GM18511 (cell line): ENCODE measurements around the gene RBM18.

Experiments used
- ATAC-seq: cut with Tn5 transposase; IDR thresholded peaks from one replicate; pipeline ENCODE4 v1.9.1; 2021; ENCODE audit warnings: mild to moderate bottlenecking, moderate library complexity; ENCODE audit not compliant: unreplicated experiment

Gene RBM18

GRCh38 chr9:122206118-122207046 lies 58.3 kb downstream of the RBM18 start:
- ATAC-seq: no peak

GRCh38 chr9:122205176-122205575 lies 59.5 kb downstream of the RBM18 start:
- no peak for ATAC-seq

GRCh38 chr9:122204491-122204890 lies 60.1 kb downstream of the RBM18 start:
- no peak for ATAC-seq

DNA sequence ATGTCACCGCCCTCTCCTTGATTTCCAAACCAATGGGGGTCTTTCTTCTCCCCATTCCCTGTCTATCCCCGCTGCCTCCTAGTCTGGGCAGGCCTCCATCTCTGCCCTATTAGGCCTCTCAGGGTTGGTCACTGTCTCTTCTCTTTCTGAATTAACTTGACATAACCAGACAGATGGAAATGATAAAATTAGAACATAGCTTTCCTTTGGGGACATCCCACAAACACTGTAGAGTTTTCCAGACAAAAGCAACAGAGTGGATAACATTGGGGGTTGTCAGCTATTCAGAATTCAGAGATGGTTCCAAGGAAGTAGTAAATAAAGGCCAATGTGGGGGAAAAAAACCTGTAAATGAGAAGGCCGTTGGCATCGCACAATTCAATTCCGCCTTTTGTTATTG lies 60.6 kb downstream of the RBM18 start:
- ATAC-seq: no peak

GRCh38 chr9:122202111-122202510 lies 62.5 kb downstream of the RBM18 start:
- ATAC-seq: no peak

DNA sequence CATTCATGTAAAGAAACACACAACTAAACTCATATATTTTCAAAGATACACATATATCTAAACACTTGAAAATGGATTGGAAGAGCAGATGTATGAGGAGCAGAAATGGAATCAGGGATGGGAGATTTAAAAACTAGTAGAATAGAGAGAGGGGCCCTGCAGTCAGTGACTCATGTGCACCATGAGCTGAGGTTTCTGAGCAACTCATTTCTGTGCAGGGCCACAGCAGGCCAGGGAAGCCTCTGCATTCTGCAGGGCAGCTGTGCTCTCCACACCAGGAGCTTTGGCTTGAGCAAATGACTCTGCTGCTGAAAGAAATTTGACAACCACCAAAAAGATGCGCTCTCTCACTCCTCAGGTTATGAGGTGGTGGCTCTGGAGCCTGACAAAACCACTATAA lies 63.0 kb downstream of the RBM18 start:
- ATAC-seq: no peak

GRCh38 chr9:122200960-122201595 lies 63.6 kb downstream of the RBM18 start:
- ATAC-seq: no peak

GRCh38 chr9:122197882-122198281 lies 66.8 kb downstream of the RBM18 start:
- no peak for ATAC-seq

GRCh38 chr9:122197426-122197825 lies 67.2 kb downstream of the RBM18 start:
- ATAC-seq: peak; percentile 78

DNA sequence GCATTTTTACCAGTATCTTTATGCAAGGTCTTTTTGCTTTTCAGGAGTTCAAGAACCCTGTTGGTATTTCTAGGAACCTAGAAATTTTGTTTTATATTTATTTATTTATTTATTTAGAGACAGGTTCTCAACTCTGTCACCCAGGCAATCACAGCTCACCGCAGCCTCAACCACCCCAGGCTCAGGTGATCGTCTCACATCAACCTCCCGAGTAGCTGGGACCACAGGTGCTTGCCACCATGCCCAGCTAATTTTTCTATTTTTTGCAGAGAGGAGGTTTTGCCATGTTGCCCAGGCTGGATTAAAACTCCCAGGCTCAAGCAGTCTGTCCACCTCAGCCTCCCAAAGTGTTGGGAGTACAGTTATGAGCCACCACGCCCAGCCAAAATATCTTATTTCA lies 68.8 kb downstream of the RBM18 start:
- ATAC-seq: no peak

GRCh38 chr9:122193651-122194050 lies 71.0 kb downstream of the RBM18 start:
- no peak for ATAC-seq

GRCh38 chr9:122192914-122193525 lies 71.6 kb downstream of the RBM18 start:
- ATAC-seq: no peak

GRCh38 chr9:122192261-122192875 lies 72.3 kb downstream of the RBM18 start:
- no peak for ATAC-seq

- no peak for ATAC-seq
Observed at GRCh38 chr9:122191584-122191983, 73.1 kb downstream of the RBM18 start.

DNA sequence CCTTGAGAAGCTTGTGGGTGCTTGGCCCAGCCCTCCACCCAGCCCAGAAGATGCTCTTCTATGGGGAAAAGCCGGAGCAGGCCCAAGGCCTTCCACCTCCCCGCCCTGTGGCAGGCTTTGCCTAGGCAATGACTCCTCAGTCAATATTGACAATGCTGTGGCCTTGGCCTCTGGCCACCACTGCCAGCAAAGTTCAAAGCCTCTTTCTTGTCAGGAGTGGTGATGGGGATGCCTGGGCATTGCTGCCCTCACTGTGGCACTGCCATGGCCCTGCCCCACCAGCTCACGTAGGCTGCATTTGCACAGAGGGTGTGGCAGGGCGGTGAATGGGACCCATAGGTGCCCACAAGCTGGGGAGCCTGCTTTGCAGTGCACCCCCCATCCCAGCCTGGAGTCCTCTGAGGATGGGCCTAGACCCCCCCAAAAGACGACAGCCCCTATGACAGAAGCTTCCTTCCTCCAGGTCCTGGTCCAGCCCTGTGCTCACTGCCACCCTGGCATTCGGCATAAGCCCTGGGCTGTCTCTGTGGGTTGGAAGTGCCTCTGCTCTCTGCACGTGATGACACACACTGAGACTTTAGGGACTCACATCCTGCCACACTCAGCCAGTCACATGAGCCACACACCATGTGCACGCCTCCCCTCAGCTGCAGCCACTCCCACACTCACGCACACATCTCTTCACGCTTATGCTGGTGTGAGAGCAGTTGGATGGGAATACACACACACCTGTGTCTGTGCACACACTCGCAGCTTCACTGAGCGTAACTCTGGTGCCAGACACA lies 73.9 kb downstream of the RBM18 start:
- ATAC-seq: no peak

DNA sequence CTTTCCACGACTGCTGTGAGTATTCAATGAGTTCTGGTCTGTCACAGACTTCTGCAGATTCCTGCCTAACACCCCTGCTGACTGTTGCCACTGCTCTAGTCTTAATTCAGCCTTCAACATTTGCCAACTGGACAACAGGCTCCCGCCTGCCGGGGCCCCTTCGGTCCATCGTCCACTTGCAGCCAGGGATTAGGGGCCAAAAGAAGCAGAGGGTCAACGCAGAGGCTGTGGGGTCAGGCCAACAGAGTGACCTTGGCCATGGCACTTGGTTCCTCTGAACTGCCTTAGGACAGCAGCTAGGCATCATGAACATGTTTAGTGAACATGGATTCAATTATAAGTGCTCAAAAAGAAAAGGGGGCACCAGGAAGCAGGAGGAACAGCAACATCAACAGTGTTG lies 76.3 kb downstream of the RBM18 start:
- ATAC-seq: no peak
